PC-9 (cell line): ENCODE results near the gene TRPC4.

Experiments
- EZH2 ChIP-seq: fragments of 200-600 bp; sonication (generic); IDR thresholded peaks from 2 replicates; pipeline ENCODE4 v1.8.0; 2017; ENCODE audit warnings: antibody characterized with exemption, low read depth
- TF ChIP-seq, protein P1 (sequence below): fragments of 200-600 bp; sonication (generic); conservative IDR thresholded peaks from 2 replicates; pipeline ENCODE4 v1.6.1; 2017; ENCODE audit warnings: mixed run types, antibody characterized with exemption, mild to moderate bottlenecking, moderate library complexity

DNA sequence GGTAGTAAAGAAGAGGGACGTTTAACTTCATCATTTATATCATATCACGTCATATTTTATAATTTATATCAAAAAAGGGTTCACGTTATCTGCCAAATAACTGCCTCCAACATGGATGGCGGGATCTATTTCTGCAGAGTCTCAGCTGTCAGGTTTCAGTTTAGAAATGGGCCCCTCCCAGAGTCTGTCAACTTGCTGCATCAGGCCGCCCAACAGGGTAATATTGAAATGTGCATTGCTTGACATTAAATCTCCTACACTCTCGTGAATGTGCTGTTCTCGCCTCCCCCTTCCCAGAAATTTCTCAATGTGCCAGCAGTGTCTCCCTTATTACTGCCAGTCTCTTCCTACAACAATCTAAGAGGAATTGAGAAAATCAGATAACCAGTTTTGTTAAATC, 96.9 kb downstream of the TRPC4 start:
- TF ChIP-seq, protein P1, sequence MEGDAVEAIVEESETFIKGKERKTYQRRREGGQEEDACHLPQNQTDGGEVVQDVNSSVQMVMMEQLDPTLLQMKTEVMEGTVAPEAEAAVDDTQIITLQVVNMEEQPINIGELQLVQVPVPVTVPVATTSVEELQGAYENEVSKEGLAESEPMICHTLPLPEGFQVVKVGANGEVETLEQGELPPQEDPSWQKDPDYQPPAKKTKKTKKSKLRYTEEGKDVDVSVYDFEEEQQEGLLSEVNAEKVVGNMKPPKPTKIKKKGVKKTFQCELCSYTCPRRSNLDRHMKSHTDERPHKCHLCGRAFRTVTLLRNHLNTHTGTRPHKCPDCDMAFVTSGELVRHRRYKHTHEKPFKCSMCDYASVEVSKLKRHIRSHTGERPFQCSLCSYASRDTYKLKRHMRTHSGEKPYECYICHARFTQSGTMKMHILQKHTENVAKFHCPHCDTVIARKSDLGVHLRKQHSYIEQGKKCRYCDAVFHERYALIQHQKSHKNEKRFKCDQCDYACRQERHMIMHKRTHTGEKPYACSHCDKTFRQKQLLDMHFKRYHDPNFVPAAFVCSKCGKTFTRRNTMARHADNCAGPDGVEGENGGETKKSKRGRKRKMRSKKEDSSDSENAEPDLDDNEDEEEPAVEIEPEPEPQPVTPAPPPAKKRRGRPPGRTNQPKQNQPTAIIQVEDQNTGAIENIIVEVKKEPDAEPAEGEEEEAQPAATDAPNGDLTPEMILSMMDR, result no peak
- no peak for TF ChIP-seq EZH2
